ENCODE measurements around the gene HDAC8. TPM values are rescaled to one million over a fixed set of nuclear protein-coding genes. Genes with fewer than 3 reads are reported as not detected.

Gene HDAC8
- total and polyA plus RNA-seq, 2 donors (not counting 1 experiment from before 2014, with no cell fraction given): 13.3 to 41.9 TPM

- H3K27me3 Mint-ChIP-seq: no peaks in the 10 kb centered on the region
- H3K27ac ChIP-seq (ENCODE audit: low read length in 2 of 2): no peak overlapping the region
- H3K9ac ChIP-seq (ENCODE audit: low read length): no peak overlapping the region
- CTCF ChIA-PET: no interaction called here
- no peak overlapping the region for H2AFZ ChIP-seq (ENCODE audit: insufficient read depth, low read depth, low read length, poor library complexity, severe bottlenecking)
- H3K27me3 ChIP-seq (replicated peaks in 1 of 4; ENCODE audit: control extremely low read depth in 1 of 4, control insufficient read depth in 3 of 4, insufficient read depth in 4 of 4, low read length in 3 of 4): no peaks in the 10 kb centered on the region
- ATAC-seq (ENCODE audit: low read depth): no peak
- TF ChIP-seq EZH2 (IDR thresholded peaks at IDR 0.05; ENCODE audit: borderline replicate concordance, insufficient read depth, low read depth, low read length, poor library complexity, severe bottlenecking) (no peak), CTCF (IDR thresholded peaks at IDR 0.05) (no peak)
- no peaks in the 10 kb centered on the region for H4K20me1 ChIP-seq (ENCODE audit: control insufficient read depth, insufficient read depth, low read length, poor library complexity, severe bottlenecking)
- 90% methylated on average over 1 of the region's 3 CpGs for WGBS (ENCODE audit: insufficient coverage)
- H3K27ac Mint-ChIP-seq: no peak overlapping the region
- H3K36me3 ChIP-seq (replicated peaks in 1 of 2; ENCODE audit: control extremely low read depth in 1 of 2, control insufficient read depth in 1 of 2, extremely low read depth in 1 of 2, insufficient read depth in 2 of 2, low read length in 1 of 2): no peaks in the 10 kb centered on the region
- H3K9me3 ChIP-seq (ENCODE audit: control extremely low read depth in 1 of 3, control insufficient read depth in 2 of 3, insufficient read depth in 1 of 3, low read length in 2 of 3): no peaks in the 10 kb centered on the region
- no peak overlapping the region for H3K4me3 Mint-ChIP-seq
- no peaks in the 10 kb centered on the region for H3K4me1 Mint-ChIP-seq
- DNase-seq: no peak
- POLR2A ChIA-PET: no interaction called here
- no peaks in the 10 kb centered on the region for H3K79me2 ChIP-seq (ENCODE audit: control insufficient read depth, insufficient read depth, low read length)
- intact Hi-C loops (cut with micrococcal nuclease): no loop called here
- H3K4me2 ChIP-seq (replicated peaks; ENCODE audit: low read depth, low read length, poor library complexity, severe bottlenecking): no peak overlapping the region
- no peaks in the 10 kb centered on the region for H3K4me1 ChIP-seq (ENCODE audit: control insufficient read depth in 2 of 2, insufficient read depth in 2 of 2, low read length in 2 of 2)
- no peaks in the 10 kb centered on the region for H3K9me3 Mint-ChIP-seq (ENCODE audit: insufficient read depth)
- no peak overlapping the region for H3K4me3 ChIP-seq (ENCODE audit: control extremely low read depth in 1 of 5, extremely low read depth in 1 of 5, insufficient read depth in 1 of 5, low read depth in 2 of 5, low read length in 4 of 5)
Measured at GRCh38 chrX:72371405-72371804, 201.2 kb downstream of the HDAC8 start.

- DNase-seq (no peak), ATAC-seq (ENCODE audit: low read depth) (no peak)
- Mint-ChIP-seq H3K4me3 (no peak overlapping the region), H3K27ac (no peak overlapping the region), H3K9me3 (ENCODE audit: insufficient read depth) (no peaks in the 10 kb centered on the region), H3K27me3 (no peaks in the 10 kb centered on the region), H3K4me1 (no peaks in the 10 kb centered on the region)
- ChIA-PET CTCF (no interaction called here), POLR2A (no interaction called here)
- Histone ChIP-seq H2AFZ (ENCODE audit: insufficient read depth, low read depth, low read length, poor library complexity, severe bottlenecking) (no peak overlapping the region), H3K9me3 (ENCODE audit: control extremely low read depth in 1 of 3, control insufficient read depth in 2 of 3, insufficient read depth in 1 of 3, low read length in 2 of 3) (no peaks in the 10 kb centered on the region), H3K79me2 (ENCODE audit: control insufficient read depth, insufficient read depth, low read length) (no peaks in the 10 kb centered on the region), H3K9ac (ENCODE audit: low read length) (no peak overlapping the region), H3K4me2 (replicated peaks; ENCODE audit: low read depth, low read length, poor library complexity, severe bottlenecking) (no peak overlapping the region), H3K4me1 (ENCODE audit: control insufficient read depth in 2 of 2, insufficient read depth in 2 of 2, low read length in 2 of 2) (no peaks in the 10 kb centered on the region), H4K20me1 (ENCODE audit: control insufficient read depth, insufficient read depth, low read length, poor library complexity, severe bottlenecking) (no peaks in the 10 kb centered on the region), H3K4me3 (ENCODE audit: control extremely low read depth in 1 of 5, extremely low read depth in 1 of 5, insufficient read depth in 1 of 5, low read depth in 2 of 5, low read length in 4 of 5) (no peak overlapping the region), H3K27me3 (replicated peaks in 1 of 4; ENCODE audit: control extremely low read depth in 1 of 4, control insufficient read depth in 3 of 4, insufficient read depth in 4 of 4, low read length in 3 of 4) (no peaks in the 10 kb centered on the region), H3K27ac (ENCODE audit: low read length in 2 of 2) (no peak overlapping the region), H3K36me3 (replicated peaks in 1 of 2; ENCODE audit: control extremely low read depth in 1 of 2, control insufficient read depth in 1 of 2, extremely low read depth in 1 of 2, insufficient read depth in 2 of 2, low read length in 1 of 2) (no peaks in the 10 kb centered on the region)
- 83% methylated on average over 1 of the region's 8 CpGs for WGBS (ENCODE audit: insufficient coverage)
- no peak for TF ChIP-seq EZH2 (IDR thresholded peaks at IDR 0.05; ENCODE audit: borderline replicate concordance, insufficient read depth, low read depth, low read length, poor library complexity, severe bottlenecking)
- TF ChIP-seq CTCF (IDR thresholded peaks at IDR 0.05): no peak
- intact Hi-C loops (cut with micrococcal nuclease): no loop called here
Measured at GRCh38 chrX:72368796-72369195, 203.8 kb downstream of the HDAC8 start.

Measured in B cell (primary cell).